K562 (cell line): Measurements from ENCODE around the gene ENDOG. TPM values are rescaled to one million over a fixed set of nuclear protein-coding genes. Genes with fewer than 3 reads are reported as not detected.
A peak's percentile ranks its signal among the peaks of the same experiment; 100 is the strongest.

Experiments used
- ATAC-seq: fragments of 200-7000 bp; cut with Tn5 transposase; 3 replicates; pipeline ENCODE4 v1.9.1; 2020; ENCODE audit warnings: moderate library complexity
- BruUV-seq: library from RNA; stranded (reverse); fragments of 400-500 nt; replicated peaks from 2 replicates; lab custom pipeline; 2021; lab: Mats Ljungman, UMichigan
- CTCF ChIA-PET: fragments of 300-600 bp; formaldehyde crosslinking; extraction: SDS; loops from one replicate; lab custom pipeline; 2021; ENCODE audit warnings: low intra/inter-chr PET ratio; lab: Yijun Ruan, JAX
- POLR2A ChIA-PET: fragments of 300-600, 350-650 bp; sonication (Branson Sonifier 250); formaldehyde crosslinking; extraction: SDS; loops from one replicate; lab custom pipeline; 2021; ENCODE audit warnings: antibody characterized with exemption, inconsistent platforms; lab: Yijun Ruan, JAX
- DNase-seq, 4 experiments: peaks; one replicate each; pipeline versions ENCODE4 v3.0.0 to v3.0.0-alpha.2; 2011 to 2018; ENCODE audit warnings: low spot score in 3 of 4, mixed read lengths in 3 of 4; ENCODE audit errors: extremely low read depth in 1 of 4
- FAIRE-seq: peaks from 2 replicates; lab custom pipeline; 2011; peaks lifted over from hg19 to GRCh38; lab: Jason Lieb, UNC
- H2AFZ ChIP-seq: 2 replicates; pipeline ENCODE4 v1.6.0; 2011; ENCODE audit warnings: low read depth, low read length, control low read depth, inconsistent platforms
- H3K27ac ChIP-seq: fragments of 200-600 bp; 3 replicates; pipeline ENCODE4 v1.8.0; 2011; ENCODE audit warnings: low read depth, mild to moderate bottlenecking, control low read depth, inconsistent platforms, low read length, moderate library complexity, mixed read lengths; ENCODE audit errors: extremely low read depth
- H3K27me3 ChIP-seq, 2 experiments: fragments of 300-600 bp in 1 of 2; 2 replicates in 1 of 2; 3 replicates in 1 of 2; pipeline versions ENCODE4 v1.6.0 to v1.8.0; 2011; ENCODE audit warnings: inconsistent platforms in 2 of 2, low read length in 2 of 2, mild to moderate bottlenecking in 1 of 2, mixed read lengths in 1 of 2, moderate library complexity in 1 of 2; ENCODE audit not compliant: control insufficient read depth in 2 of 2, insufficient read depth in 2 of 2
- H3K36me3 ChIP-seq: fragments of 300-600 bp; 3 replicates; pipeline ENCODE4 v1.8.0; 2011; ENCODE audit warnings: mild to moderate bottlenecking, low read length, inconsistent platforms; ENCODE audit not compliant: control insufficient read depth, insufficient read depth
- H3K4me1 ChIP-seq, 2 experiments: fragments of 200-600 bp in 1 of 2; replicated peaks in 1 of 2; 2 replicates in 1 of 2; 3 replicates in 1 of 2; pipeline versions ENCODE4 v1.5.1 to v1.8.0; 2011; ENCODE audit warnings: inconsistent platforms in 2 of 2, low read length in 2 of 2, mild to moderate bottlenecking in 1 of 2, mixed read lengths in 1 of 2, moderate library complexity in 1 of 2; ENCODE audit not compliant: control insufficient read depth in 2 of 2, insufficient read depth in 2 of 2
- H3K4me2 ChIP-seq: 2 replicates; pipeline ENCODE4 v1.6.1; 2011; ENCODE audit warnings: low read length, control low read depth, inconsistent platforms, mixed read lengths; ENCODE audit not compliant: insufficient read depth
- H3K4me3 ChIP-seq: fragments of 200-600 bp; sonication (generic), shearing (Covaris generic); 2 replicates; pipeline ENCODE4 v1.5.1; 2016; ENCODE audit warnings: control low read depth, inconsistent platforms
- H3K79me2 ChIP-seq: fragments of 200-600 bp; 3 replicates; pipeline ENCODE4 v1.8.0; 2011; ENCODE audit warnings: low read length, inconsistent platforms; ENCODE audit not compliant: control insufficient read depth, insufficient read depth
- H3K9ac ChIP-seq, 2 experiments: 2 replicates each; pipeline versions ENCODE4 v1.6.0 to v1.6.1; 2011; ENCODE audit warnings: low read depth in 2 of 2, low read length in 2 of 2, control low read depth in 1 of 2, inconsistent platforms in 1 of 2, mild to moderate bottlenecking in 1 of 2, mixed read lengths in 1 of 2; ENCODE audit not compliant: insufficient read depth in 1 of 2
- H3K9me1 ChIP-seq: one replicate; pipeline ENCODE4 v1.6.0; 2011; ENCODE audit warnings: inconsistent platforms, mild to moderate bottlenecking, low read length, moderate library complexity; ENCODE audit not compliant: control insufficient read depth, insufficient read depth
- H3K9me3 ChIP-seq: replicated peaks from 2 replicates; pipeline ENCODE4 v1.5.1; 2011; ENCODE audit warnings: low read depth, low read length, inconsistent platforms; ENCODE audit not compliant: control insufficient read depth, insufficient read depth
- H4K20me1 ChIP-seq: replicated peaks from 2 replicates; pipeline ENCODE4 v1.6.1; 2011; ENCODE audit warnings: low read length, inconsistent platforms, mixed read lengths; ENCODE audit not compliant: control insufficient read depth, insufficient read depth
- CBFA2T3 ChIP-seq: fragments of 450-650 bp; IDR thresholded peaks from 2 replicates; pipeline ENCODE4 v1.6.1; 2017
- CXXC5 ChIP-seq: fragments of 250-450 bp; sonication (Bioruptor Pico); IDR thresholded peaks from 2 replicates; pipeline ENCODE4 v1.8.0; 2022; ENCODE audit warnings: inconsistent platforms, mild to moderate bottlenecking, moderate library complexity
- ELF1 ChIP-seq: fragments of 200-800 bp; sonication (Bioruptor generic); IDR thresholded peaks from 2 replicates; pipeline ENCODE4 v1.6.1; 2016; ENCODE audit warnings: missing genetic modification characterization, missing compliant biosample characterization
- ETV1 ChIP-seq: fragments of 450-650 bp; conservative IDR thresholded peaks from 2 replicates; pipeline ENCODE4 v1.6.1; 2016; ENCODE audit warnings: missing genetic modification characterization, control low read depth, low read depth, missing compliant biosample characterization
- PHF20 ChIP-seq: fragments of 450-650 bp; IDR thresholded peaks from 2 replicates; pipeline ENCODE4 v1.6.1; 2018; ENCODE audit not compliant: partially characterized antibody
- SRSF7 ChIP-seq: fragments of 200-400 bp; formaldehyde crosslinking; optimal IDR thresholded peaks from 2 replicates; pipeline ENCODE3; 2017; ENCODE audit warnings: mild to moderate bottlenecking, low read depth, low read length
- TCF3 ChIP-seq: sonication (generic); formaldehyde crosslinking; IDR thresholded peaks from 2 replicates; pipeline ENCODE4 v1.4.0; 2020; ENCODE audit warnings: mild to moderate bottlenecking, missing genetic modification reagents
- ZFX ChIP-seq: sonication (generic); formaldehyde crosslinking; IDR thresholded peaks from 2 replicates; pipeline ENCODE4 v1.8.0; 2022; ENCODE audit warnings: mild to moderate bottlenecking, missing genetic modification reagents, moderate library complexity
- WGBS: fragments of 100-300 bp; shearing (Covaris generic); methylation state at CpG from one replicate; pipeline ENCODE4 v1.1.6; 2016; ENCODE audit warnings: low coverage, mixed read lengths; ENCODE audit not compliant: insufficient coverage; ENCODE audit errors: missing lambda C conversion rate; 5-methylcytosine and 5-hydroxymethylcytosine counted together
- in situ Hi-C: fragments of 300-500 bp; cut with MboI; formaldehyde crosslinking; loops from 4 replicates; pipeline ENCODE4 v1.15.0; 2018; ENCODE audit warnings: inconsistent platforms, mixed read lengths
- intact Hi-C: fragments of 100-400 bp; cut with micrococcal nuclease; formaldehyde crosslinking; loops from 2 replicates; pipeline ENCODE4 v1.14.2; 2022
- polyA plus RNA-seq, 8 experiments: library from polyadenylated mRNA; depleted of rRNA in 4 of 8; stranded (reverse) in 5 of 8; unstranded in 3 of 8; fragments of >200 nt; fragmentation: Nextera tagmentation in 2 of 8; fragmentation: Illumina TruSeq in 1 of 8; extraction: Ambion mirVana in 2 of 8; extraction: Trizol in 1 of 8; gene quantifications; 2 replicates each; pipeline versions ENCODE4 v1.2.1 to v1.2.3, GENCODE V29; 2011 to 2014; ENCODE audit warnings: inconsistent platforms in 1 of 8, missing spikeins in 1 of 8
- total RNA-seq, 7 experiments: library from RNA; depleted of rRNA in 6 of 7; stranded (reverse); fragments of >200 nt in 6 of 7; fragmentation: Illumina TruSeq in 2 of 7; extraction: Trizol in 2 of 7; gene quantifications; 2 replicates each; pipeline versions ENCODE4 v1.2.1 to v1.2.3, GENCODE V29; 2011 to 2021; ENCODE audit warnings: low replicate concordance in 1 of 7

The ENDOG gene
- total and polyA plus RNA-seq, 9 of the 15 experiments (the other 6 are each of a cell fraction or from before 2014, with no cell fraction given) = 1.2 to 91.0 (median 25.5) TPM

GRCh38 chr9:128768606-128769005 is 49.7 kb upstream of the ENDOG start:
- Histone ChIP-seq H3K36me3 (peaks cover 5% of the 10 kb centered on the region; the same call in 1 of the 3 replicates), H2AFZ (0 out of 2 replicates have a peak overlapping the region, but pooled peaks have one; percentile 19), H3K4me3 (no peak overlapping the region), H3K79me2 (peaks cover 21% of the 10 kb centered on the region), H3K9me3 (no peaks in the 10 kb centered on the region), H3K9me1 (no peaks in the 10 kb centered on the region), H3K4me2 (peak overlapping the region; percentile 47), H3K27ac (peak overlapping the region; percentile 43; the same call in 1 of the 3 replicates), H3K27me3 (no peaks in the 10 kb centered on the region), H3K4me1 (peaks cover 13 to 18% of the 10 kb centered on the region in 2 experiments; a peak in 4 of 5 replicates), H3K9ac (peak overlapping the region; percentile 34 to 82; a peak in 3 of 4 replicates), H4K20me1 (no peaks in the 10 kb centered on the region)
- no peak for ATAC-seq
- 39% methylated on average over 6 of the region's 6 CpGs for WGBS
- in situ Hi-C loops (no loop called here), intact Hi-C loops (no loop called here)
- peak in 2 of 4 experiments; percentile 36 to 41 for DNase-seq
- POLR2A ChIA-PET = interaction anchor here (0.6 to 2.1 kb wide), 3 partner anchors 18 to 332 kb away, joined by 4 read pairs; no protein-coding TSS in a partner anchor
- no peak for FAIRE-seq
- TF ChIP-seq ZFX (CRISPR knock-in tag) (peak; percentile 45; the same call in 1 of the 2 replicates), CBFA2T3 (0 out of 2 replicates have a peak, but pooled peaks have one; percentile 2), SRSF7 (no peak), PHF20 (no peak), ELF1 (peak; percentile 31; the same call in 1 of the 2 replicates), TCF3 (CRISPR knock-in tag) (0 out of 2 replicates have a peak, but pooled peaks have one; percentile 23), ETV1 (tag) (0 out of 2 replicates have a peak, but pooled peaks have one; percentile 16), CXXC5 (peak; percentile 27; the same call in 1 of the 2 replicates)
- CTCF ChIA-PET = no interaction called here
- BruUV-seq = no TSS peak
